Stomach (tissue), 9 donors: Measurements from ENCODE around the gene FARS2. TPM values are rescaled to one million over a fixed set of nuclear protein-coding genes. Genes with fewer than 3 reads are reported as not detected.

Experiments used
- DNase-seq, 2 donors: peaks; one replicate each; pipeline versions ENCODE4 v3.0.0 to v3.0.0-alpha.2; 2013 to 2019
- H3K27ac ChIP-seq, 5 donors: fragments of 200-600 bp in 4 of 5; sonication (generic) in 4 of 5; one replicate each; pipeline ENCODE4 v1.5.1; 2013 to 2019; ENCODE audit warnings: mild to moderate bottlenecking in 1 of 5, moderate library complexity in 1 of 5
- H3K27me3 ChIP-seq, 3 donors: fragments of 200-600 bp; sonication (generic); one replicate each; pipeline ENCODE4 v1.5.1; 2017 to 2019; ENCODE audit warnings: mixed run types in 1 of 3
- H3K36me3 ChIP-seq, 4 donors: fragments of 200-600 bp; sonication (generic); 1 replicate in 3 of 4; 2 replicates in 1 of 4; pipeline ENCODE4 v1.5.1; 2016 to 2019
- H3K4me1 ChIP-seq, 4 donors: fragments of 200-600 bp; sonication (generic); one replicate each; pipeline ENCODE4 v1.5.1; 2016 to 2019
- H3K4me3 ChIP-seq, 4 donors: fragments of 200-600 bp; sonication (generic) in 3 of 4; one replicate each; pipeline ENCODE4 v1.5.1; 2016 to 2019; ENCODE audit warnings: mild to moderate bottlenecking in 1 of 4
- H3K9me3 ChIP-seq, 4 donors: fragments of 200-600 bp; sonication (generic); one replicate each; pipeline ENCODE4 v1.5.1; 2016 to 2019
- EP300 ChIP-seq: sonication (generic); formaldehyde crosslinking; IDR thresholded peaks from one replicate; pipeline ENCODE4 v1.6.1; 2017; ENCODE audit warnings: antibody characterized with exemption
- POLR2A ChIP-seq, 4 donors: fragments of 450-650 bp; IDR thresholded peaks; one replicate each; pipeline ENCODE4 v1.6.1; 2016; ENCODE audit warnings: antibody characterized with exemption in 4 of 4, control low read depth in 2 of 4, mild to moderate bottlenecking in 1 of 4, moderate library complexity in 1 of 4
- POLR2AphosphoS5 ChIP-seq, 3 donors: sonication (generic); formaldehyde crosslinking; IDR thresholded peaks; one replicate each; pipeline ENCODE4 v1.6.1; 2016; ENCODE audit warnings: antibody characterized with exemption in 3 of 3
- WGBS, 5 donors: extraction: QIAGEN DNeasy Blood & Tissue Kit in 3 of 5; methylation state at CpG; one replicate each; pipeline versions ENCODE4 v1.1.5 to v1.1.7; 2013 to 2018; 5-methylcytosine and 5-hydroxymethylcytosine counted together
- intact Hi-C: fragments of 100-400 bp; cut with DNase I; formaldehyde crosslinking; loops from one replicate; pipeline ENCODE4 v1.15.1; 2023; ENCODE audit warnings: low total_unique reads
- polyA plus RNA-seq, 3 donors: library from polyadenylated mRNA; stranded (reverse); fragments of 200-250 nt; gene quantifications; one replicate each; pipeline ENCODE4 v1.2.3, GENCODE V29; 2013
- total RNA-seq, 5 donors: library from RNA; depleted of rRNA; stranded (reverse); fragments of >200 nt; gene quantifications; one replicate each; pipeline versions ENCODE4 v1.1.0 to v1.2.3, GENCODE V29; 2014 to 2016
- TF ChIP-seq, protein P1 (sequence below), 7 experiments: fragments of 450-650 bp in 4 of 7; fragments of 200-600 bp in 3 of 7; sonication (generic) in 3 of 7; IDR thresholded peaks; one replicate each; pipeline ENCODE4 v1.5.1; 2016 to 2019; ENCODE audit warnings: antibody characterized with exemption in 7 of 7, control low read depth in 2 of 7, mild to moderate bottlenecking in 1 of 7
- donor health status: healthy with polysubstance abuse.
- donor health status: Bipolar disorder and iron deficiency.
- donor health status: healthy.

Gene FARS2
- total and polyA plus RNA-seq, 8 donors, result 3.8 to 47.8 (median 15.9) TPM

DNA sequence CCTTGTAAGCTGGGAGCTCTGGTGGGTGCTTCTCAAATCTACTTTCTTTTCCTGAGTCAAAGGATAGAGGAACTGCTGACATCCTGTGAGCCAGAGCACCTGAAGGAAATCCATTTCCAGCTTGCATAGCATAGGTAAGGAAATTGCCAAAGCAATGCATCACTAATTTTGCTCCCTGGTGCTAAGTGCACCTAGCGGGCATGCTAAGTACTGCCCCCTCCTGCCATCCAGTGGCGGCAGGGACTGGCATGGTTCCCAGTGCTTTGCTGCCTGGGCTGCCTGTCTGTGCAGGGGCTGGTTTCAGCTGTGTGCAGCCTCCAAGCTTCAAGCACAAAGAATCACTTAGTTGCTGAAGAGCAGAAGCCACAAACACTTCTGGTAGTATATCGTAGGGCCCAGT is 63.9 kb downstream of the FARS2 start:
- Histone ChIP-seq H3K27me3 (no peaks in the 10 kb centered on the region), H3K4me1 (no peaks in the 10 kb centered on the region), H3K4me3 (no peak overlapping the region), H3K36me3 (peaks cover 0 to 27% (median 12%) of the 10 kb centered on the region in 4 donors), H3K27ac (no peak overlapping the region), H3K9me3 (peaks cover 0 to 9% (median 4%) of the 10 kb centered on the region in 4 donors)
- TF ChIP-seq POLR2A (IDR thresholded peaks at IDR 0.05) (no peak), POLR2AphosphoS5 (IDR thresholded peaks at IDR 0.05) (no peak), EP300 (no peak)
- TF ChIP-seq, protein P1, sequence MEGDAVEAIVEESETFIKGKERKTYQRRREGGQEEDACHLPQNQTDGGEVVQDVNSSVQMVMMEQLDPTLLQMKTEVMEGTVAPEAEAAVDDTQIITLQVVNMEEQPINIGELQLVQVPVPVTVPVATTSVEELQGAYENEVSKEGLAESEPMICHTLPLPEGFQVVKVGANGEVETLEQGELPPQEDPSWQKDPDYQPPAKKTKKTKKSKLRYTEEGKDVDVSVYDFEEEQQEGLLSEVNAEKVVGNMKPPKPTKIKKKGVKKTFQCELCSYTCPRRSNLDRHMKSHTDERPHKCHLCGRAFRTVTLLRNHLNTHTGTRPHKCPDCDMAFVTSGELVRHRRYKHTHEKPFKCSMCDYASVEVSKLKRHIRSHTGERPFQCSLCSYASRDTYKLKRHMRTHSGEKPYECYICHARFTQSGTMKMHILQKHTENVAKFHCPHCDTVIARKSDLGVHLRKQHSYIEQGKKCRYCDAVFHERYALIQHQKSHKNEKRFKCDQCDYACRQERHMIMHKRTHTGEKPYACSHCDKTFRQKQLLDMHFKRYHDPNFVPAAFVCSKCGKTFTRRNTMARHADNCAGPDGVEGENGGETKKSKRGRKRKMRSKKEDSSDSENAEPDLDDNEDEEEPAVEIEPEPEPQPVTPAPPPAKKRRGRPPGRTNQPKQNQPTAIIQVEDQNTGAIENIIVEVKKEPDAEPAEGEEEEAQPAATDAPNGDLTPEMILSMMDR (IDR thresholded peaks at IDR 0.05), result no peak
- intact Hi-C loops, result no loop called here
- no peak for DNase-seq
- 94 to 99% (median 98%) methylated on average over 3 of the region's 3 CpGs for WGBS, 5 donors

DNA sequence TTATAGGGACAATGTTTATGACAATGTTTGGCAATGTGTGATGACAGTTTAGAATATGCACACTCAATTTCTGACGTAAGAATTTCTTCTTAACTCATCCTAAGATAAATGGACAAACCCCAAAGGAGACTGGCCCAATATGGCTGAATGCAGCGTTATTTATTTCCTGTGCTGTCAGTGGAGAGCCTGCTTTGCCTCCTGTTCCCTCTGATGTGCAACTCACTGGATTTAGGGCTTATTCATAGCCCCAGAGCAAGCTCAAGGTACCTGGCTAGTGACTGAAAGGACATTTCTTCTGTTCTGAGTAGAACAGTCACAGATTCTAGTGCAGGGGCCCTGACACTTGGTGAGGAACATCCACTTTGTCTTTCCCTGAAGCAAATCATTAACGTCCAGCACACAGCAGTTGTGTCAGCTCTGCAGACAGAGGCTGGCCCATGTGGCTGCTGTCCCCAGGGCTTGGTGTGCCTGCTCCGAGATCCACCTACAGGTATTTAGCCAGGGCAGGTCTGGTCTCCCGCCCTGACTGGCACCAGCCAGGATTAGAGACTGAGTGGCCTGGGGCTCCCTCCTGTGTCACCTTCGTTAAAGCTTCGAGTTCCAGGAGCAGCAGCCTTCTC is 64.8 kb downstream of the FARS2 start:
- TF ChIP-seq POLR2AphosphoS5 (IDR thresholded peaks at IDR 0.05), result no peak
- no peak for TF ChIP-seq EP300
- TF ChIP-seq POLR2A (IDR thresholded peaks at IDR 0.05), result no peak
- TF ChIP-seq, protein P1 (IDR thresholded peaks at IDR 0.05), result no peak
- Histone ChIP-seq H3K27me3 (no peaks in the 10 kb centered on the region), H3K4me3 (no peak overlapping the region), H3K36me3 (peaks cover 0 to 27% (median 12%) of the 10 kb centered on the region in 4 donors), H3K4me1 (no peaks in the 10 kb centered on the region), H3K9me3 (peaks cover 0 to 9% (median 4%) of the 10 kb centered on the region in 4 donors), H3K27ac (no peak overlapping the region)
- intact Hi-C loops, result no loop called here
- WGBS, 5 donors, result 90 to 98% (median 94%) methylated on average over 6 to 7 of the region's 7 CpGs
- no peak for DNase-seq

DNA sequence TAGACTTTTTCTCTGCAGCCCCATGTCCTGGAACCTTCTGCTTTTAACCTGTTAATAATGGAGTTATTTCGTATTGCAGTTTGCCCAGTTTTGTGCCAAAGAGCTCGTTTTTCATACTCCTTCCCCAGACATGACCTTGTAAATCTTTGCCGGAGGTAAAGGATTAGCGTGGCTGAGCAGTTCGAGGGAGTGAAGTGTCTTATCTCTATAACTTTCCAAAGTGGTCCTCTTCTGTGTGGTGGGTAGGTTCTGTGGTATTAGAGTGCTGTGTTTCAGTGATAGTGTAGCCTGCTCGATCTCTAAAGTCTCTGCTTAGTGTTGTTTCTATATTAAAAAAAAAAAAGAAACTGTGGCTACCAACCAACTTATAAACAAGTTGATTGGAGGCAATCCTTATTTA is 67.5 kb downstream of the FARS2 start:
- no peak for DNase-seq
- 82 to 89% (median 86%) methylated on average over 6 of the region's 6 CpGs for WGBS, 5 donors
- H3K36me3 ChIP-seq, result peaks cover 0 to 22% (median 12%) of the 10 kb centered on the region in 4 donors
- no peak overlapping the region for H3K4me3 ChIP-seq
- no peaks in the 10 kb centered on the region for H3K27me3 ChIP-seq
- intact Hi-C loops, result no loop called here
- peaks cover 0 to 4% (median 1%) of the 10 kb centered on the region in 4 donors for H3K4me1 ChIP-seq
- peaks cover 0 to 4% (median 2%) of the 10 kb centered on the region in 4 donors for H3K9me3 ChIP-seq
- TF ChIP-seq, protein P1 (IDR thresholded peaks at IDR 0.05), result no peak
- TF ChIP-seq EP300 (no peak), POLR2A (IDR thresholded peaks at IDR 0.05) (no peak), POLR2AphosphoS5 (IDR thresholded peaks at IDR 0.05) (no peak)
- H3K27ac ChIP-seq, result no peak overlapping the region

DNA sequence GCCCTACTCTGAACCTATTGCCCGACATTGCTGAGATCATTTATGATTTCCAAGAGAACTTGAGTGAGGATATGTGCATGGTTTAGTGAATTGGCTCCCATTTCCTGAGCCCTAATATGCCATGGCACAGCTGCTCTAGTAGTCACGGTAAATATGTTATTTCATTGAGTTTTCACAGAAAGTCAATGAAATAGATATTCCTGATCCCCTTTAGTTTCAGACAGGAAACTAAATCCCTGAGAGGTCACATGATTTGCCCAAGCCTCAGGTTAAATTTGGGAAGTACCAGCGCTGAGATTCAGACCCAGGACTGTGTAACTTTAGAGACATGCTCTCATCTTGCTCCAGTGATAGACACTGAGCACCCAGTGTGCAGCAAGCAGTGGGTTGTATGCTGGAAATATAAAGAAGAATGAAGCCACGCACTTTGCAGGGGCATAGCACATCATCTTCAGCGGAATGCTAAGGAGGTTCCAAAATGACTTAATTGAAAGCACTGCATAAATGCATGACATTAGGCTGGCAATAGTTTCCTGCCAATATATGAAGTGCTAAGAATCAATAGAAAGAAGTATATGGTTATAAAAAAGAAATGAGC is 70.6 kb downstream of the FARS2 start:
- DNase-seq, result no peak
- WGBS, 5 donors, result 85 to 98% (median 93%) methylated on average over 5 of the region's 5 CpGs
- no peaks in the 10 kb centered on the region for H3K36me3 ChIP-seq
- TF ChIP-seq EP300 (no peak), POLR2A (IDR thresholded peaks at IDR 0.05) (no peak), POLR2AphosphoS5 (IDR thresholded peaks at IDR 0.05) (no peak)
- TF ChIP-seq, protein P1 (IDR thresholded peaks at IDR 0.05), result no peak
- H3K4me3 ChIP-seq, result no peak overlapping the region
- H3K27me3 ChIP-seq, result no peaks in the 10 kb centered on the region
- intact Hi-C loops, result no loop called here
- H3K9me3 ChIP-seq, result no peaks in the 10 kb centered on the region
- H3K27ac ChIP-seq, result no peak overlapping the region
- H3K4me1 ChIP-seq, result peaks cover 0 to 8% (median 6%) of the 10 kb centered on the region in 4 donors
